Measurements from ENCODE around the gene MYZAP. TPM values are rescaled to one million over a fixed set of nuclear protein-coding genes. Genes with fewer than 3 reads are reported as not detected.

The MYZAP gene
- total RNA-seq, 1 donor from 2014 or later, result not detected

GRCh38 chr15:57570340-57570739 is 21.4 kb upstream of the MYZAP start:
- DNase-seq (ENCODE audit: low spot score), result no peak
- no peak overlapping the region for H2AFZ ChIP-seq (replicated peaks)

GRCh38 chr15:57570994-57571393 is 20.7 kb upstream of the MYZAP start:
- Histone ChIP-seq H2AFZ (replicated peaks) (no peak overlapping the region), H3F3A (ENCODE audit: low read depth) (no peaks in the 10 kb centered on the region), H3K4me1 (no peaks in the 10 kb centered on the region), H3K4me3 (no peak overlapping the region), H3K27ac (no peak overlapping the region), H3K9ac (no peak overlapping the region), H4K20me1 (ENCODE audit: low read depth) (no peaks in the 10 kb centered on the region), H3K4me2 (no peak overlapping the region), H3K79me2 (ENCODE audit: low read depth) (no peaks in the 10 kb centered on the region), H3K27me3 (no peaks in the 10 kb centered on the region), H3K9me3 (ENCODE audit: low read depth) (no peaks in the 10 kb centered on the region), H3K36me3 (no peaks in the 10 kb centered on the region)
- Mint-ChIP-seq H3K36me3 (no peaks in the 10 kb centered on the region), H3K27ac (no peak overlapping the region), H3K27me3 (ENCODE audit: insufficient read depth, low read depth) (no peaks in the 10 kb centered on the region), H3K4me1 (no peaks in the 10 kb centered on the region), H3K9me3 (no peaks in the 10 kb centered on the region), H3K4me3 (no peak overlapping the region)
- no peak for DNase-seq (ENCODE audit: low spot score)
- TF ChIP-seq EZH2phosphoT487 (IDR thresholded peaks at IDR 0.05) (no peak), EZH2 (IDR thresholded peaks at IDR 0.05) (no peak), CTCF (IDR thresholded peaks at IDR 0.05) (no peak)

More at GRCh38 chr15:57570340-57570739, 21.4 kb upstream of the MYZAP start:
- Histone ChIP-seq H3K36me3 (no peaks in the 10 kb centered on the region), H3K4me3 (no peak overlapping the region), H4K20me1 (ENCODE audit: low read depth) (no peaks in the 10 kb centered on the region), H3K4me1 (no peaks in the 10 kb centered on the region), H3K9me3 (ENCODE audit: low read depth) (no peaks in the 10 kb centered on the region), H3K27ac (no peak overlapping the region), H3K9ac (no peak overlapping the region), H3F3A (ENCODE audit: low read depth) (no peaks in the 10 kb centered on the region), H3K4me2 (no peak overlapping the region), H3K79me2 (ENCODE audit: low read depth) (no peaks in the 10 kb centered on the region), H3K27me3 (no peaks in the 10 kb centered on the region)
- Mint-ChIP-seq H3K9me3 (no peaks in the 10 kb centered on the region), H3K4me1 (no peaks in the 10 kb centered on the region), H3K4me3 (no peak overlapping the region), H3K27ac (no peak overlapping the region), H3K36me3 (no peaks in the 10 kb centered on the region), H3K27me3 (ENCODE audit: insufficient read depth, low read depth) (no peaks in the 10 kb centered on the region)
- TF ChIP-seq EZH2 (IDR thresholded peaks at IDR 0.05), result no peak
- no peak for TF ChIP-seq EZH2phosphoT487 (IDR thresholded peaks at IDR 0.05)
- TF ChIP-seq CTCF (IDR thresholded peaks at IDR 0.05), result no peak

GRCh38 chr15:57571725-57572124 is 20.0 kb upstream of the MYZAP start:
- TF ChIP-seq EZH2 (IDR thresholded peaks at IDR 0.05) (no peak), CTCF (IDR thresholded peaks at IDR 0.05) (no peak), EZH2phosphoT487 (IDR thresholded peaks at IDR 0.05) (no peak)
- Histone ChIP-seq H3K79me2 (ENCODE audit: low read depth) (no peaks in the 10 kb centered on the region), H3K9me3 (ENCODE audit: low read depth) (no peaks in the 10 kb centered on the region), H3F3A (ENCODE audit: low read depth) (no peaks in the 10 kb centered on the region), H3K27ac (no peak overlapping the region), H3K27me3 (no peaks in the 10 kb centered on the region), H3K36me3 (no peaks in the 10 kb centered on the region), H3K4me2 (no peak overlapping the region), H2AFZ (replicated peaks) (no peak overlapping the region), H3K4me1 (no peaks in the 10 kb centered on the region), H3K9ac (no peak overlapping the region), H4K20me1 (ENCODE audit: low read depth) (no peaks in the 10 kb centered on the region), H3K4me3 (no peak overlapping the region)
- no peak overlapping the region for H3K27ac Mint-ChIP-seq
- no peak for DNase-seq (ENCODE audit: low spot score)
- no peak overlapping the region for H3K4me3 Mint-ChIP-seq
- H3K36me3 Mint-ChIP-seq, result no peaks in the 10 kb centered on the region
- no peaks in the 10 kb centered on the region for H3K4me1 Mint-ChIP-seq
- no peaks in the 10 kb centered on the region for H3K27me3 Mint-ChIP-seq (ENCODE audit: insufficient read depth, low read depth)
- no peaks in the 10 kb centered on the region for H3K9me3 Mint-ChIP-seq

Data from neural progenitor cell (in vitro differentiated cells).